Kasumi-1 (cell line): ENCODE measurements around the gene EIF5B.
A peak's percentile ranks its signal among the peaks of the same experiment; 100 is the strongest.
"Not testable (repeated sequence)": the region's sequence is repeated elsewhere in the genome, so short reads cannot be mapped to it uniquely, and the experiment has no call there.

Experiments
- DNase-seq, 2 experiments: peaks; one replicate each; lab custom pipeline; 2025; lab: John Stamatoyannopoulos, UW

EIF5B gene

GRCh38 chr2:99337113-99338028 lies at the start of gene EIF5B:
TSS of gene EIF5B (plus strand) at chr2:99337389. CDS start at chr2:99337555, 166 bp downstream.
- peak; percentile 89 to 90 for DNase-seq

- no peak for DNase-seq
Observed at GRCh38 chr2:99297994-99298393, 39.2 kb upstream of the EIF5B start.

GRCh38 chr2:99299580-99299979 lies 37.6 kb upstream of the EIF5B start:
- no peak for DNase-seq

- not testable (repeated sequence) for DNase-seq
Observed at GRCh38 chr2:99301097-99301496, 36.1 kb upstream of the EIF5B start, which contains the start of gene LYG1. TSS of gene LYG1 (minus strand) at chr2:99301197. CDS start at chr2:99295670, 5,527 bp downstream.

GRCh38 chr2:99317161-99317872 lies 19.9 kb upstream of the EIF5B start:
- DNase-seq = no peak

GRCh38 chr2:99317873-99318200 lies 19.4 kb upstream of the EIF5B start:
- not testable (repeated sequence) for DNase-seq

GRCh38 chr2:99325384-99325783 lies 11.8 kb upstream of the EIF5B start:
- no peak for DNase-seq

- peak; percentile 98 for DNase-seq
Observed at GRCh38 chr2:99335911-99336803, 1.0 kb upstream of the EIF5B start, which contains the start of gene TXNDC9. TSS of gene TXNDC9 (minus strand) at chr2:99336333. CDS start at chr2:99333210, 3,123 bp downstream.

GRCh38 chr2:99336804-99337112 lies 431 bp upstream of the EIF5B start:
- DNase-seq = peak in 1 of 2 experiments; percentile 82

- peak; percentile 31 to 58 for DNase-seq
Observed at GRCh38 chr2:99338029-99338585, 918 bp downstream of the EIF5B start.

- no peak for DNase-seq
Observed at GRCh38 chr2:99340669-99341236, 3.6 kb downstream of the EIF5B start.

GRCh38 chr2:99342536-99342935 lies 5.3 kb downstream of the EIF5B start:
- DNase-seq = no peak

GRCh38 chr2:99345446-99345845 lies 8.3 kb downstream of the EIF5B start:
- DNase-seq = not testable (repeated sequence)

GRCh38 chr2:99346218-99346617 lies 9.0 kb downstream of the EIF5B start:
- DNase-seq = no peak

- no peak for DNase-seq
Observed at GRCh38 chr2:99348173-99348572, 11.0 kb downstream of the EIF5B start.

GRCh38 chr2:99350194-99350593 lies 13.0 kb downstream of the EIF5B start:
- DNase-seq = no peak

- DNase-seq = no peak
Observed at GRCh38 chr2:99354070-99354469, 16.9 kb downstream of the EIF5B start.

GRCh38 chr2:99354825-99355224 lies 17.6 kb downstream of the EIF5B start:
- not testable (repeated sequence) for DNase-seq

GRCh38 chr2:99356853-99357252 lies 19.7 kb downstream of the EIF5B start:
- DNase-seq = no peak

- no peak for DNase-seq
Observed at GRCh38 chr2:99365661-99366060, 28.5 kb downstream of the EIF5B start.

GRCh38 chr2:99368854-99369253 lies 31.7 kb downstream of the EIF5B start:
- not testable (repeated sequence) for DNase-seq
